Memory B cell (primary cell): ENCODE results near the gene USP20.

Source experiments
- ATAC-seq: fragments of 150-1000 bp; cut with Tn5 transposase; 2 replicates; pipeline ENCODE4 v1.10.0; 2021; ENCODE audit warnings: low read depth, mild to moderate bottlenecking, moderate library complexity
- DNase-seq, 2 donors: peaks; one replicate each; pipeline ENCODE4 v3.0.0; 2022; ENCODE audit warnings: low spot score in 2 of 2
- H3K27ac Mint-ChIP-seq: one replicate; pipeline ENCODE4 v1.8.0; 2022; ENCODE audit warnings: mild to moderate bottlenecking, moderate library complexity, mixed read lengths
- H3K27me3 Mint-ChIP-seq: one replicate; pipeline ENCODE4 v1.8.0; 2022; ENCODE audit warnings: mixed read lengths
- H3K36me3 Mint-ChIP-seq: one replicate; pipeline ENCODE4 v1.8.0; 2022; ENCODE audit warnings: mild to moderate bottlenecking, mixed read lengths
- H3K4me1 Mint-ChIP-seq: one replicate; pipeline ENCODE4 v1.8.0; 2022; ENCODE audit warnings: mixed read lengths
- H3K4me3 Mint-ChIP-seq: one replicate; pipeline ENCODE4 v1.8.0; 2022; ENCODE audit warnings: mild to moderate bottlenecking, moderate library complexity, mixed read lengths
- H3K9me3 Mint-ChIP-seq: one replicate; pipeline ENCODE4 v1.8.0; 2022; ENCODE audit warnings: mixed read lengths

USP20 gene

GRCh38 chr9:129853614-129854013 lies 18.4 kb downstream of the USP20 start:
- H3K4me3 Mint-ChIP-seq = no peak overlapping the region
- no peaks in the 10 kb centered on the region for H3K4me1 Mint-ChIP-seq
- DNase-seq = no peak

GRCh38 chr9:129854588-129855110 lies 19.4 kb downstream of the USP20 start:
- no peaks in the 10 kb centered on the region for H3K27me3 Mint-ChIP-seq
- peaks cover 37% of the 10 kb centered on the region for H3K36me3 Mint-ChIP-seq
- H3K9me3 Mint-ChIP-seq = no peaks in the 10 kb centered on the region
- no peak overlapping the region for H3K4me3 Mint-ChIP-seq
- H3K4me1 Mint-ChIP-seq = no peaks in the 10 kb centered on the region
- H3K27ac Mint-ChIP-seq = peak overlapping the region; percentile 47
- no peak for DNase-seq
- ATAC-seq = no peak

More at GRCh38 chr9:129853614-129854013, 18.4 kb downstream of the USP20 start:
- H3K27me3 Mint-ChIP-seq = no peaks in the 10 kb centered on the region
- ATAC-seq = no peak
- H3K27ac Mint-ChIP-seq = no peak overlapping the region
- no peaks in the 10 kb centered on the region for H3K9me3 Mint-ChIP-seq
- H3K36me3 Mint-ChIP-seq = peaks cover 37% of the 10 kb centered on the region

- H3K36me3 Mint-ChIP-seq = peaks cover 35% of the 10 kb centered on the region
- no peak overlapping the region for H3K27ac Mint-ChIP-seq
Observed at GRCh38 chr9:129857207-129857606, 21.9 kb downstream of the USP20 start.

GRCh38 chr9:129858167-129858962 lies 23.1 kb downstream of the USP20 start:
- Mint-ChIP-seq H3K27ac (no peak overlapping the region), H3K9me3 (no peaks in the 10 kb centered on the region), H3K27me3 (no peaks in the 10 kb centered on the region), H3K4me1 (no peaks in the 10 kb centered on the region), H3K4me3 (no peak overlapping the region), H3K36me3 (peaks cover 33% of the 10 kb centered on the region)
- DNase-seq (no peak), ATAC-seq (no peak)

More at GRCh38 chr9:129857207-129857606, 21.9 kb downstream of the USP20 start:
- H3K9me3 Mint-ChIP-seq = no peaks in the 10 kb centered on the region
- DNase-seq (no peak), ATAC-seq (no peak)
- H3K27me3 Mint-ChIP-seq = no peaks in the 10 kb centered on the region
- no peaks in the 10 kb centered on the region for H3K4me1 Mint-ChIP-seq
- no peak overlapping the region for H3K4me3 Mint-ChIP-seq

- H3K9me3 Mint-ChIP-seq = no peaks in the 10 kb centered on the region
- no peak overlapping the region for H3K4me3 Mint-ChIP-seq
- no peaks in the 10 kb centered on the region for H3K4me1 Mint-ChIP-seq
- no peaks in the 10 kb centered on the region for H3K27me3 Mint-ChIP-seq
- H3K27ac Mint-ChIP-seq = no peak overlapping the region
- no peak for DNase-seq
- no peak for ATAC-seq
- H3K36me3 Mint-ChIP-seq = peaks cover 21% of the 10 kb centered on the region
Observed at GRCh38 chr9:129860653-129861446, 25.6 kb downstream of the USP20 start.

- Mint-ChIP-seq H3K4me3 (no peak overlapping the region), H3K36me3 (peaks cover 23% of the 10 kb centered on the region), H3K27me3 (no peaks in the 10 kb centered on the region), H3K9me3 (no peaks in the 10 kb centered on the region), H3K27ac (no peak overlapping the region), H3K4me1 (peaks cover 2% of the 10 kb centered on the region)
- ATAC-seq (no peak), DNase-seq (no peak)
Observed at GRCh38 chr9:129861447-129861827, 26.2 kb downstream of the USP20 start.

GRCh38 chr9:129863059-129863690 lies 27.9 kb downstream of the USP20 start:
- ATAC-seq = no peak
- no peaks in the 10 kb centered on the region for H3K9me3 Mint-ChIP-seq

GRCh38 chr9:129864991-129865647 lies 29.9 kb downstream of the USP20 start:
- H3K4me1 Mint-ChIP-seq = peaks cover 7% of the 10 kb centered on the region

More at GRCh38 chr9:129863059-129863690, 27.9 kb downstream of the USP20 start:
- Mint-ChIP-seq H3K27me3 (no peaks in the 10 kb centered on the region), H3K4me3 (no peak overlapping the region), H3K36me3 (peaks cover 23% of the 10 kb centered on the region), H3K4me1 (peaks cover 2% of the 10 kb centered on the region), H3K27ac (no peak overlapping the region)
- no peak for DNase-seq

GRCh38 chr9:129865668-129866320 lies 30.5 kb downstream of the USP20 start:
- DNase-seq (no peak), ATAC-seq (no peak)
- H3K36me3 Mint-ChIP-seq = peaks cover 18% of the 10 kb centered on the region
- no peaks in the 10 kb centered on the region for H3K27me3 Mint-ChIP-seq
- H3K4me3 Mint-ChIP-seq = no peak overlapping the region
- H3K27ac Mint-ChIP-seq = peak overlapping the region; percentile 85
- H3K9me3 Mint-ChIP-seq = no peaks in the 10 kb centered on the region
- peaks cover 7% of the 10 kb centered on the region for H3K4me1 Mint-ChIP-seq

More at GRCh38 chr9:129864991-129865647, 29.9 kb downstream of the USP20 start:
- no peak overlapping the region for H3K27ac Mint-ChIP-seq
- H3K4me3 Mint-ChIP-seq = no peak overlapping the region
- DNase-seq (no peak), ATAC-seq (no peak)
- H3K27me3 Mint-ChIP-seq = no peaks in the 10 kb centered on the region
- H3K9me3 Mint-ChIP-seq = no peaks in the 10 kb centered on the region
- H3K36me3 Mint-ChIP-seq = peaks cover 18% of the 10 kb centered on the region

- ATAC-seq (no peak), DNase-seq (no peak)
- peak overlapping the region; percentile 85 for H3K27ac Mint-ChIP-seq
- no peaks in the 10 kb centered on the region for H3K9me3 Mint-ChIP-seq
- H3K4me3 Mint-ChIP-seq = no peak overlapping the region
- H3K4me1 Mint-ChIP-seq = peaks cover 7% of the 10 kb centered on the region
- peaks cover 14% of the 10 kb centered on the region for H3K36me3 Mint-ChIP-seq
- H3K27me3 Mint-ChIP-seq = no peaks in the 10 kb centered on the region
Observed at GRCh38 chr9:129866394-129867135, 31.3 kb downstream of the USP20 start.

GRCh38 chr9:129867136-129868022 lies 32.1 kb downstream of the USP20 start:
- Mint-ChIP-seq H3K27ac (peak overlapping the region; percentile 31), H3K9me3 (no peaks in the 10 kb centered on the region), H3K36me3 (peaks cover 10% of the 10 kb centered on the region), H3K4me1 (peaks cover 10% of the 10 kb centered on the region), H3K27me3 (no peaks in the 10 kb centered on the region), H3K4me3 (no peak overlapping the region)
- no peak for ATAC-seq
- DNase-seq = no peak
